DMS153 treated with DMSO at 0.1 percent for 48 hours (cell line): ENCODE data around the gene CCR5.

ENCODE experiments used
- DNase-seq: peaks from one replicate; lab custom pipeline; 2025; ENCODE audit not compliant: unreplicated experiment; lab: John Stamatoyannopoulos, UW

Gene CCR5

DNA sequence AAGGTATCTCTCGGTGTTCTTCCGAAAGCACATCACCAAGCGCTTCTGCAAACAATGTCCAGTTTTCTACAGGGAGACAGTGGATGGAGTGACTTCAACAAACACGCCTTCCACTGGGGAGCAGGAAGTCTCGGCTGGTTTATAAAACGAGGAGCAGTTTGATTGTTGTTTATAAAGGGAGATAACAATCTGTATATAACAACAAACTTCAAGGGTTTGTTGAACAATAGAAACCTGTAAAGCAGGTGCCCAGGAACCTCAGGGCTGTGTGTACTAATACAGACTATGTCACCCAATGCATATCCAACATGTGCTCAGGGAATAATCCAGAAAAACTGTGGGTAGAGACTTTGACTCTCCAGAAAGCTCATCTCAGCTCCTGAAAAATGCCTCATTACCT lies 12.3 kb upstream of the CCR5 start:
- no peak for DNase-seq

DNA sequence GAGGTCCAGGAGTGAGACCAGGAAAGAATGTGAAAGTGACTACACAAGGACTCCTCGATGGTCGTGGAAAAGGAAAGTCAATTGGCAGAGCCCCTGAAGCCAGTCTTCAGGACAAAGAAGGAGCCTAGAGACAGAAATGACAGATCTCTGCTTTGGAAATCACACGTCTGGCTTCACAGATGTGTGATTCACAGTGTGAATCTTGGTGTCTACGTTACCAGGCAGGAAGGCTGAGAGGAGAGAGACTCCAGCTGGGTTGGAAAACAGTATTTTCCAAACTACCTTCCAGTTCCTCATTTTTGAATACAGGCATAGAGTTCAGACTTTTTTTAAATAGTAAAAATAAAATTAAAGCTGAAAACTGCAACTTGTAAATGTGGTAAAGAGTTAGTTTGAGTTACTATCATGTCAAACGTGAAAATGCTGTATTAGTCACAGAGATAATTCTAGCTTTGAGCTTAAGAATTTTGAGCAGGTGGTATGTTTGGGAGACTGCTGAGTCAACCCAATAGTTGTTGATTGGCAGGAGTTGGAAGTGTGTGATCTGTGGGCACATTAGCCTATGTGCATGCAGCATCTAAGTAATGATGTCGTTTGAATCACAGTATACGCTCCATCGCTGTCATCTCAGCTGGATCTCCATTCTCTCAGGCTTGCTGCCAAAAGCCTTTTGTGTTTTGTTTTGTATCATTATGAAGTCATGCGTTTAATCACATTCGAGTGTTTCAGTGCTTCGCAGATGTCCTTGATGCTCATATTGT lies 10.8 kb upstream of the CCR5 start:
- DNase-seq: no peak

DNA sequence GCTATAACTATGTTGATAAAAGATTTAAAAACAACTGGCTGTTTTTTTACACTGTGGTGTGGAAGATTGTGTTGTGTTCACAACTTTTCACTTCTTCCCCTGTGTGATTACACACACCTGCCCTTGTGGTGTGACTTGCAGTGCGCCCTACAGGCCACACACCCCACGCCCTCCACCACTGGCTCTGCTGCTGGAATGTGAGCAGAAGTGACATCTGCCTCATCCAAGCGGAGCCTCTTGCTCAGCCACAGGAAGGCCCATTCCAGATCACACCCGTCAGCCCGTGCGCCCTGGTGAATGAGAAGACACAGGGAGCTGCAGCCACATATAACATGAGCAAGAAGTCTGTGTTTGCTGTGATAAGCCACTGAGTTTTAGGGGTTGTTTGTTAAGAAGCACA lies 9.8 kb upstream of the CCR5 start:
- DNase-seq: no peak

DNA sequence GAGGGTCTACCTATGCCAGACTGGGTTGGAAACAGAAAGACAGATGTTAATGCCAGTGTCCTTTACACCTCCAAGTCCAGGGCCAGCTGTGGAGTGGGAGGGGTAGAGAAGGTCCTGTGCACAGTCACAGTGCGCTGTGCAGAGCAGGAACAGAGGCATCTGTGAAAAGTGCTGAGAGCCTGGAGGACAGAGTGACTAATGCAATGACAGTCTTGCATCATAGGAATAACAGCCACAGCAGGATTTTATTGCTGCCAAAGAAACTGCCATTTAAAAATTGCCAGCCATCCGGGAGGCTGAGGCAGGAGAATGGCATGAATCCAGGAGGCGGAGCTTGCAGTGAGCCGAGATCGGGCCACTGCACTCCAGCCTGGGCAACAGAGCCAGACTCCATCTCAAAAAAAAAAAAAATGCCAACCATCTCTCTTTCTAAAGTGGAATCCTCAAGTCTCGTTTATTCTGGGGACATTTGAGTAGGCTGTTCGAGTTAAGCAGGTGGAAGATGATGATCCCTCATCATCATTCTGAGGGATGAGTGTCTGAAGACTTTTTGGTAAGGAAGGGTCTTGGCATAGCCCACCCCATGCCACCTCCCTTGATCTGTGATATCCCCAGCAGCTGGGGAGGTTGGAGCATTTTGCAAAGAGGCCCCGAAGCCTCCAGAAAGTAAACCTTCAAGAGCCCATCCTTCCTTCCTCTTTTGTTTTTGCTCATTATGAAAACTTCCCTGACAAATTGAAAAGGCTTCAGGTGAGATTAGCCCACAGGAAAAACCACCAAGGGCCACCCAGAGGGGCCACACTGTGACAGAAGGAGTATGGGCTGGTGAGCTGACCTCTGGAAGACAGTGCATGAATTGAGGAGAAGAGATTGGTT lies 9.1 kb upstream of the CCR5 start:
- no peak for DNase-seq

DNA sequence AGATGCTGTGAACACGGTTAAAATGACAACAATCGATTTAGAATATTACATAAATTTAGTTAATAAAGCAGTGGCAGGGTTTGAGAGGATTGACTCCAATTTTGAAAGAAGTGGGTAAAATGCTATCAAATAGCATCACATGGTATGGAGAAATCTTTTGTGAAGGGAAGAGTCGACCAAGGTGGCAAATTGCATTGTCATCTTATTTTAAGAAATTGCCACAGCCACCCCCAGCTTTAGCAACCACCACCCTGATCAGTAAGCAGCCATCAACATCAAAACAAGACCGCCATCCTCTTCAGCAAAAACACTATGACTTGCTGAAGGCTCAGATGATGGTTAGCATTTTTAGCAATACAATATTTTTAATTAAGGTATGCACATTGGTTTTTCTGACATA lies 5.7 kb upstream of the CCR5 start:
- no peak for DNase-seq

DNA sequence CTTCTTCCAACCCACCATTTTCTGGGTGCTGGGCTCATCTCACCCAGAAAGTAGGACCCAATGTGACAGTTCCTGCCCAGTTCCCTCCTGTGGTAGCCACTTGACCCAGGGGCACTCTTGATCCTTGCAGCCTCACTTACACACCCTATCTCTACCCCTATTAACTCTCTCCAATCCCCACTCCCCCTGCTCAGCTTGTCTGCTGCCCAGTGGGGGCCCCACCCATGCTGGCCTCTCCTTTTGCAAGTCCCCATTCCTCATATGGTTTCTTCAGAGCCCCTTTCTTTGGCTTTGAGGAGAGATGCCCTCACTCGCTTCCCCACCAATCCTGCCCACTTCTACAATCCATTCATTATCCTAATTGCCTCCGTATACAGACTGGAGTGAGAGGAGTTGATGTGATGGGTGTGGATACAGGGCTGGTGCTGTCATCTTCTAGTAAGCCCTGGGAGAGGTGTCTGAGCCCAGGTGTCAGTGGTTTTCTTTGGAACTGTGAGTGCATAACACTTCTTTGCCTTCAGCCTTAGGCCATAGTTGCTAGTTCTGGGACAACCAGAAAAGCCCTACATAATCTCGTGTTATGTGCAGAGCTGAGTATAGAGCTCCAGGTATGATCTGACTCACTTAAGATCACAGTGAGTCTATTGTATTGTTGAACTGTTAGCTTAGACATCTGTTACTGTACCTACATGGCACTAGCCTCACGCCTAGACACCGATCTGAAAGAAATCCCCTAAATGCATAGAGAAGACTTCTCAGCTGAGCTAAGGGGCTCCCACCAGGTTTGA lies 4.8 kb upstream of the CCR5 start:
- DNase-seq: no peak

DNA sequence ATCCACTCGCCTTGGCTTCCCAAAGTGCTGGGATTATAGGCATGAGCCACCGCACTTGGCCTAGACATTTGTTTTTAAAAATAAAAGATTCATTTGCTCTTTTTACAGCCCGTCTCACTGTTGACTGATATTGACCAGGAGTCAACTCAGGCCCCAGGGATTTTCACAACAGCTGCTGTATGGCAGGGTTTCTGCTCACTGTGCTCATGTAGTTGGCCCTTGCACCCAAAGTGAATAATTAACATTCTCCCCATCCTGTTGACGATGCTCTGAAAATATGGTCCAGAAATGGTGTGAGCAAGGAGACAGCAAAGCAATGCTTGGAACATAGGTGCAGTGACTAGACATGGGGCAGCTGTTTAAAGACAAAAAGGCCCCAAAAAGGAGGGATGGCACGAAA lies 2.9 kb upstream of the CCR5 start:
- DNase-seq: no peak

DNA sequence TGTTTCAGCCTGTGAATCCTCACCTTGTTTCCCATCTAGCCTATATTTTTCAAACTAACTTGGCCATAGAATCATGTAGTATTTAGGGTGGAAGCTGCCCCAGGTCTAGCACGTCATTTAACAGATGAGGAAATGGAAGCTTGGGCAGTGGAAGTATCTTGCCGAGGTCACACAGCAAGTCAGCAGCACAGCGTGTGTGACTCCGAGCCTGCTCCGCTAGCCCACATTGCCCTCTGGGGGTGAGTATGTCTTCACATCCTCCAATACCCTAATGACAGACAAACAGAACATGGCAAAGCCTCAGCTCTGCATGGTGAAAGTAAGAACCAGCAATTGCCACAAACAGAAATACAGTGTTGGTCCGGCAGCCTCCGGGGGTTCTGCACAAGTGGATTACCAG lies 2.2 kb upstream of the CCR5 start:
- DNase-seq: no peak

DNA sequence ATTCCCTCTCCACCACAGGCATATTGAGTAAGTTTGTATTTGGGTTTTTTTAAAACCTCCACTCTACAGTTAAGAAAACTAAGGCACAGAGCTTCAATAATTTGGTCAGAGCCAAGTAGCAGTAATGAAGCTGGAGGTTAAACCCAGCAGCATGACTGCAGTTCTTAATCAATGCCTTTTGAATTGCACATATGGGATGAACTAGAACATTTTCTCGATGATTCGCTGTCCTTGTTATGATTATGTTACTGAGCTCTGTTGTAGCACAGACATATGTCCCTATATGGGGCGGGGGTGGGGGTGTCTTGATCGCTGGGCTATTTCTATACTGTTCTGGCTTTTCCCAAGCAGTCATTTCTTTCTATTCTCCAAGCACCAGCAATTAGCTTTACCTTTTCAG lies 1.6 kb upstream of the CCR5 start:
- DNase-seq: no peak

DNA sequence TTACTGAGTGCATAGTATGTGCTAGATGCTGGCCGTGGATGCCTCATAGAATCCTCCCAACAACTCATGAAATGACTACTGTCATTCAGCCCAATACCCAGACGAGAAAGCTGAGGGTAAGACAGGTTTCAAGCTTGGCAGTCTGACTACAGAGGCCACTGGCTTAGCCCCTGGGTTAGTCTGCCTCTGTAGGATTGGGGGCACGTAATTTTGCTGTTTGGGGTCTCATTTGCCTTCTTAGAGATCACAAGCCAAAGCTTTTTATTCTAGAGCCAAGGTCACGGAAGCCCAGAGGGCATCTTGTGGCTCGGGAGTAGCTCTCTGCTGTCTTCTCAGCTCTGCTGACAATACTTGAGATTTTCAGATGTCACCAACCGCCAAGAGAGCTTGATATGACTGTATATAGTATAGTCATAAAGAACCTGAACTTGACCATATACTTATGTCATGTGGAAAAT lies 1.0 kb upstream of the CCR5 start:
- no peak for DNase-seq

DNA sequence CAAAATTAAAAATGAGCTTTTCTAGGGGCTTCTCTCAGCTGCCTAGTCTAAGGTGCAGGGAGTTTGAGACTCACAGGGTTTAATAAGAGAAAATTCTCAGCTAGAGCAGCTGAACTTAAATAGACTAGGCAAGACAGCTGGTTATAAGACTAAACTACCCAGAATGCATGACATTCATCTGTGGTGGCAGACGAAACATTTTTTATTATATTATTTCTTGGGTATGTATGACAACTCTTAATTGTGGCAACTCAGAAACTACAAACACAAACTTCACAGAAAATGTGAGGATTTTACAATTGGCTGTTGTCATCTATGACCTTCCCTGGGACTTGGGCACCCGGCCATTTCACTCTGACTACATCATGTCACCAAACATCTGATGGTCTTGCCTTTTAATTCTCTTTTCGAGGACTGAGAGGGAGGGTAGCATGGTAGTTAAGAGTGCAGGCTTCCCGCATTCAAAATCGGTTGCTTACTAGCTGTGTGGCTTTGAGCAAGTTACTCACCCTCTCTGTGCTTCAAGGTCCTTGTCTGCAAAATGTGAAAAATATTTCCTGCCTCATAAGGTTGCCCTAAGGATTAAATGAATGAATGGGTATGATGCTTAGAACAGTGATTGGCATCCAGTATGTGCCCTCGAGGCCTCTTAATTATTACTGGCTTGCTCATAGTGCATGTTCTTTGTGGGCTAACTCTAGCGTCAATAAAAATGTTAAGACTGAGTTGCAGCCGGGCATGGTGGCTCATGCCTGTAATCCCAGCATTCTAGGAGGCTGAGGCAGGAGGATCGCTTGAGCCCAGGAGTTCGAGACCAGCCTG lies 984 bp downstream of the CCR5 start:
- no peak for DNase-seq

DNA sequence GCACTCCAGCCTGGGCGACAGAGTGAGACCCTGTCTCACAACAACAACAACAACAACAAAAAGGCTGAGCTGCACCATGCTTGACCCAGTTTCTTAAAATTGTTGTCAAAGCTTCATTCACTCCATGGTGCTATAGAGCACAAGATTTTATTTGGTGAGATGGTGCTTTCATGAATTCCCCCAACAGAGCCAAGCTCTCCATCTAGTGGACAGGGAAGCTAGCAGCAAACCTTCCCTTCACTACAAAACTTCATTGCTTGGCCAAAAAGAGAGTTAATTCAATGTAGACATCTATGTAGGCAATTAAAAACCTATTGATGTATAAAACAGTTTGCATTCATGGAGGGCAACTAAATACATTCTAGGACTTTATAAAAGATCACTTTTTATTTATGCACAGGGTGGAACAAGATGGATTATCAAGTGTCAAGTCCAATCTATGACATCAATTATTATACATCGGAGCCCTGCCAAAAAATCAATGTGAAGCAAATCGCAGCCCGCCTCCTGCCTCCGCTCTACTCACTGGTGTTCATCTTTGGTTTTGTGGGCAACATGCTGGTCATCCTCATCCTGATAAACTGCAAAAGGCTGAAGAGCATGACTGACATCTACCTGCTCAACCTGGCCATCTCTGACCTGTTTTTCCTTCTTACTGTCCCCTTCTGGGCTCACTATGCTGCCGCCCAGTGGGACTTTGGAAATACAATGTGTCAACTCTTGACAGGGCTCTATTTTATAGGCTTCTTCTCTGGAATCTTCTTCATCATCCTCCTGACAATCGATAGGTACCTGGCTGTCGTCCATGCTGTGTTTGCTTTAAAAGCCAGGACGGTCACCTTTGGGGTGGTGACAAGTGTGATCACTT lies 2.0 kb downstream of the CCR5 start:
- DNase-seq: no peak

DNA sequence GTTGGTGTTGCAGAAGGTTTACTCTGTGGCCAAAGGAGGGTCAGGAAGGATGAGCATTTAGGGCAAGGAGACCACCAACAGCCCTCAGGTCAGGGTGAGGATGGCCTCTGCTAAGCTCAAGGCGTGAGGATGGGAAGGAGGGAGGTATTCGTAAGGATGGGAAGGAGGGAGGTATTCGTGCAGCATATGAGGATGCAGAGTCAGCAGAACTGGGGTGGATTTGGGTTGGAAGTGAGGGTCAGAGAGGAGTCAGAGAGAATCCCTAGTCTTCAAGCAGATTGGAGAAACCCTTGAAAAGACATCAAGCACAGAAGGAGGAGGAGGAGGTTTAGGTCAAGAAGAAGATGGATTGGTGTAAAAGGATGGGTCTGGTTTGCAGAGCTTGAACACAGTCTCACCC lies 4.0 kb downstream of the CCR5 start:
- DNase-seq: no peak

DNA sequence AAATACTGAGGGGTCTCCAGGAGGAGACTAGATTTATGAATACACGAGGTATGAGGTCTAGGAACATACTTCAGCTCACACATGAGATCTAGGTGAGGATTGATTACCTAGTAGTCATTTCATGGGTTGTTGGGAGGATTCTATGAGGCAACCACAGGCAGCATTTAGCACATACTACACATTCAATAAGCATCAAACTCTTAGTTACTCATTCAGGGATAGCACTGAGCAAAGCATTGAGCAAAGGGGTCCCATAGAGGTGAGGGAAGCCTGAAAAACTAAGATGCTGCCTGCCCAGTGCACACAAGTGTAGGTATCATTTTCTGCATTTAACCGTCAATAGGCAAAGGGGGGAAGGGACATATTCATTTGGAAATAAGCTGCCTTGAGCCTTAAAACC lies 4.5 kb downstream of the CCR5 start:
- DNase-seq: no peak

DNA sequence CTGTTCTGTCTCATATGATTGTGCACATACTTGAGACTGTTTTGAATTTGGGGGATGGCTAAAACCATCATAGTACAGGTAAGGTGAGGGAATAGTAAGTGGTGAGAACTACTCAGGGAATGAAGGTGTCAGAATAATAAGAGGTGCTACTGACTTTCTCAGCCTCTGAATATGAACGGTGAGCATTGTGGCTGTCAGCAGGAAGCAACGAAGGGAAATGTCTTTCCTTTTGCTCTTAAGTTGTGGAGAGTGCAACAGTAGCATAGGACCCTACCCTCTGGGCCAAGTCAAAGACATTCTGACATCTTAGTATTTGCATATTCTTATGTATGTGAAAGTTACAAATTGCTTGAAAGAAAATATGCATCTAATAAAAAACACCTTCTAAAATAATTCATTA lies 5.1 kb downstream of the CCR5 start:
- DNase-seq: no peak

DNA sequence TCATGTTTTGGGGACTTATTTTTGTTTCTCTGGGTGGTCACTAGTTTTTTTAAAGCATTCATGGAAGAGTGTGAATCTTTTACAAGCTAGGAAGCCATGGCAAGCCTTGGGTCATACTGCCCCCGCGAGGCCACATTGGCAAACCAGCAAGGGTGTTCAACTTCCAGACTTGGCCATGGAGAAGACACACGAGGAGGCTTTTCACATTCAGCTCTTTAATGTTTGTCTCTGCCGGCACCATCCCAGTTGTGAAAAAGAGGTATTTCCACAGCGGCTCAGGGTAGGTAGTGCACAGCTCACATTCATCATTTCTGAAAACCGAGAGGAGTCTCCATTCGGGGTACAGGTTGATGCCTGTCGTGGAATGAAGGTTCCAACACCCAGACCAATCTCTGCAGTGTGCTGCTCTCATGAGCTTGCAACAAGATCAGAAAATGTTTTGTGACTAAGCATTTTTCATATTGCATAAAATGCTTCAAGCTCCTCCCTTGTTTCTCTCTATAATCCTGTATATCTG lies 7.7 kb downstream of the CCR5 start:
- DNase-seq: no peak

DNA sequence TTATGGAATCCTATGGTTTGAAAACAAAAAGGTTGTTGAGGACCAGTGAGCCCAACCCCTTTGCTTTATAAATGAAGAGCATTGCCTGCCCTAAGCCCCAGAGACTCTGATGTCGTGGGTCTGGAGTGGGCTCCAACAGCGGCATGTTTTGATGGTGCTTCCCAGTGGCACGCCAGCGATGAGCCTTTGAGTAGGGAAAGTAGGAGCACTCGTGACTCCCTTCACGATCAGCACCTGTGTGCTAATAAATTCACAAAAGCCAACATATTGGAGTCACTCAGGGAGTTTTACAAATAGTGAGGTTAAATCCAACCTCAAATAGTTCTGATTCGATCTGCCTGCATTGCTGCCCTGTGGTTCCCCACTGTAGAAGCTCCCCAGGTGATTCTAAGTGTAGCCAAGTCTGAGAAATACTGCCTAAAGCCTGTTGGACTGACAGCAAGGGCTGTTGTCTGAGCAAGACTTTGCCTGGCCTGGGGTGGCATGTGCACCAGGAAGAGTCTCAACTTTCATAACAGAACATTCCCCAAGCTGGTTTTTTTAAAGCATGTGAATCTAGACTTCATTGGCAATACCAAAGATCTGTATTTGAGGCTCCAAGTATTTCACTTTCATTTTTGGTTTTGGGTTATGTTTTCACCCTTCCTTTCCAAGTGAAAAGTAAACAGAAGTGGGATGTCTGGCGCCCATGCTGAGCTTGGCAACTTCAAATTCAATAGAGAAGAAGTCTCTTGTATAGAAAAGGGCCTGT lies 9.9 kb downstream of the CCR5 start:
- no peak for DNase-seq

DNA sequence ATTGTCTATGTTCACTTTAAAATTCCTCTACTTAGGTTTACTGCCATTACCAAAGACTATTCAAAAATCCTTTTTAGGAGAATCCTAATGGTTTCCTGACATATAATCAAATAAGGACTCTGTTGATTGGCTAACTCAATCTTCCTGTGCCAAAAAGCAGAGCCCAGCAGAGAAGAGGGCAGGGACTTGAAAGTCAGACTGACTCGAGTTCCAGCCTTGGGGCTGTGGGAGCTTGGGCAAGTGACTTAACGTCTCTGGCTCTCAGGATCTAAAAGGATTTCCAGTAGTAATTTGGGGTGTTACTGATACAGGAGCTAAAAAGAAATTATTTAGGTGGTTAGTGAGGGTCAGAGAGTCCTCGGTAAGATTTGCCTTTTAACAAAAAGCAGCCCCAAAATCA lies 10.9 kb downstream of the CCR5 start:
- no peak for DNase-seq
